NCI-H345 (cell line): ENCODE data around the gene JAKMIP2.

Experiments
- DNase-seq: peaks from one replicate; lab custom pipeline; 2025; lab: John Stamatoyannopoulos, UW

JAKMIP2 gene

DNA sequence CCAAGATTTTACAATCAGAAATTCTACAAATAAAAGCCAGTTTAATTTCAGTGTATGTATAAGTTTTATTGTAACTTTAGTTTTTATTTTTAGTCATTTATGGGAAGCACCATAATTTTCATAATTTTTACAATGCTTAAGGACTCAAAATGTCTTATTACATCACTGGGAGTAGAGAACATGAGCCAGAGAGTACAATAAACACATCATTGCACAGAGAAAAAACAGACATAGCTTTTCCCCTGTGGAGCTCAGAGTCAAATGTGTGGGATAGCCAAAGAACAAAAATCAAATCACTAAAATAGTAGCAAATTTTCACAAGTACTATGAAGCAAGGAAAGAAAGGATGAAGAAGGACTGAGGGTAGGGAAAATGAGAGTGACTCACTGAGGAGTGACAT, 5.5 kb upstream of the JAKMIP2 start:
- DNase-seq = no peak

DNA sequence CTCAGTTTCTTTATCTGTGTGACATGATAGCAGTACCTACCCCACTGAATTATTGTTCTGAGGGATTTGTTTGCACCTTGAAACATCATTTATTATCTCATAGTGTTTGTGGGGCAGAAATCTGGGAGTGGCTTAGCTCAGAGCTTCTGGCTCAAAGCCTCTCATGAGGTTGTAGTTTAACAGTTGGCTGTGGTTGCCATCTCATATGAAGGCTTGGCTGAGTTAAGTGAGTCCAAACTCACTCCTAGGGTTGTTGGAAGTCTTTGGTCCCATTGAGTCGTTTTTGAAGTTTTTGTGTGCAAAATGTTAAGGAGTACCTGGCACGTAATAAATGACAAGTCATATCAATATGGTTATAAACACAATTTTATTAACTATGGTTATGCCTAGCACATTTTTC, 3.6 kb upstream of the JAKMIP2 start:
- no peak for DNase-seq

DNA sequence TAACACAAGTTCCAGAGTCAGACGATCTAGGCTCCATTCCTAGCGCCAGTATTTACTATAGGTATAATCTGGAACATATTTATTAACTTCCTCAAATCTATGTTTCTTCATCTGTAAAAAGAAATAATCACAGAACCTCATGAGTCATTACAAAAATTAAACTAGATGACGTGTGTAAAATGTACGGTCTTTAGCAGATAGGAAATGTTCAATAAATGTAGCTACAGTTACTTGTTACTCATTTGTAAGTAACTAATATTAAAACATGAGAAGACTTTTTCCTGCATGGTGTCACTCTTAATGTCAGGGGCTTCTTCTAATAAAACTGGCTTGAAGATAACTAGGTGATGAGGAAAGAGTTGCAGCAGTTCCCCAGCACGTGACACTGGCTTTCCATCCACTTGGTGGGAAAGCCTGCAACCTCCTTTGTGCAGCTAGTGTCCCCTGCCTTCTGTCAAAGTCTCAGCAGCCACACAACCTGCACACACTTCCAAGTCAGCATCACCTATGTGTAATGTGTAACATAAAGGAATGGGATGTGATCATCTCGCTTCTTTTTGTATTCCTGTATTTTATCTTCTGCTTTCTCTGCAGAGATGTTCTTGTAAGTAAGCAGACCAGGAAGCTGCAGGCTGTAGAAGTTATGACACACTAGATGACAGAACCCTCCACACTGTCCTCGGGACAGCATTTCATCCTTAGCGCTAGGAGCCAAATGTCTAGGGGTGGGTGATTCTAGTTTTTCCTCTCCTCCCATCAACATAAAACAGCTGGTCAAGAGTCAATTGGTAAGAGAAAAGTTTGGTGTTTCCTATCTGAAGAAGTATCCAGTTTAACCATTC, 1.8 kb upstream of the JAKMIP2 start:
- no peak for DNase-seq

DNA sequence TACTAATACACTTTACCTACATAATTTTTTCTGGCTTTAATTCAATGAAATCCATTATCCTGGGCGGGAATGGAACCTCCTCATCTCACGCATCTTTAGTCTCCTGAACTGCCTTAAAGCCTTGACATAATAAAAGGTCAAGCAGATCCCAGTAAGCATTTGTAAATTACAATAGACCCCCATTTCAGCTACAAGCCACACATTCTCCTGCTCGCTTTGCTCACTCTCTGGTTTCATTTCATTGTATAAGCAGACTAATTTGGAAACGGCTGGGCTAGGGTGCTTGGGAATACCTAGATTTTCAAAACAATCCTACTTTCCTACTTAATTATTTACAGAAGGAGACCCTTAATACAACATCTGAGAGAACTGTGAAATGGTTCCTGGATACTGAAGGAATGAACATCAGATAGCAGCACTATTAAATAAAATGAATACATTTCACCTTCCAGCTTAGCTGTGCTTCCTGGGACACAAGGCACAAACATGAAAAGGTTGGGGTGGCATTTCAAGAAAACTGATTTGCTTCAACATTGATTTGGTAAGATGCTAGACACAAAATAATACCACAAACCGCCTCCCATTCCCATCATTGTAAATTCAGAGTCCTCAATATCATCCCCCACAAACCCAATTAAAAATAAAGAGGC, 1.5 kb downstream of the JAKMIP2 start:
- DNase-seq = no peak

DNA sequence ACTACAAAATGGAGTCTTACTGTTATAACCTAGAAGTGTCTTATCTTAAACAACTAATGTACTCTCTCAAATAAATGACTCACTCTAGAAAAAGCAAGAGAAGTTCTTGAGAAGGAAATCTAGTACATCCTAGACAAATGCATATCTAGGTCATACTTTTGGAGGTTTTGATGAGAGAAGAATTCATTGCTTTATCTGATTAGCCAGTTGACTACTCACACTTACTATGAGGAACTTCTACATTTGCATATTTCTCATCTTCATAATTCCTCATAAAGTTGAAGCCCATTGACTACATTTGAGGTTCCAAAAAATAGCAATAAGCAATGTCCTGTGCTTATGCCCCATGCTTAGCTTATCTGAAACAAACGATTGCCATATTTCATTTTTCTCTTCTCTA, 2.8 kb downstream of the JAKMIP2 start:
- DNase-seq = no peak

DNA sequence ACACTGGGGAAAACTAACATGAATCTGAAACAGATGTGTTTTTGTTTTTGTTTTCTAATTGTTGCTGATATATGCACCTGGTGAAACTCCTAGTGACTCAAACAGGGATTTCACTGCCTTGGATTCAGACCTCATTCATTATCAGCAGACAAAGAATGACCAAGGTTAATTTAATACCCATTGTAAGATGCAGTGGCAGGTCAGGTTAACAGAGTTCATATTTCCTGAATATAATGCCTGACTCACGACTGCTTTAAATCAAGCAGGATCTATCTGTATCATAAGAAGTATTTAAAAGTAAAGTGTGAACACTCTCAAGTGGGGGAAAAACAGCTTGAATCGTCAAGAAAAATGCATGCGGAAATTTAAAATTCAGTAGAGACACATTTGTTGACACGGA, 5.5 kb downstream of the JAKMIP2 start:
- no peak for DNase-seq

DNA sequence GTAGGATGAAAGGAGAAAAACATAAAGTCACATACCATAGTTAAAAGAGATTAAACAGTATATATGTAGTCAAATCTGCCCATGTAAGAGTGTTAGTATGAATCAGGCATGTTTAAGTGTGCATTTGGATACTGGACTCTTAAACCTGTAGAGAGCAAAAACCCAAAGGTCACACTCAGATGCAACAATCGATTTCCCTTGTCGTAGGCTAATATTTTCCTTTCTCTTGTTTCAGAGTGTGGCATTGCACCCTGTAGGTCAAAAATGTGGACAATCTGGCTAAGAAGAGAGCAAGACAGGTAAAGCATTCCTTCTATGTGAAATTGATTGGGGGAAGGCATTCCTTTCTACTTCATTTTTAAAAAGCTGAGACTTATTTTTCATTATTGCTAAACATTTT, 8.9 kb downstream of the JAKMIP2 start:
- no peak for DNase-seq

DNA sequence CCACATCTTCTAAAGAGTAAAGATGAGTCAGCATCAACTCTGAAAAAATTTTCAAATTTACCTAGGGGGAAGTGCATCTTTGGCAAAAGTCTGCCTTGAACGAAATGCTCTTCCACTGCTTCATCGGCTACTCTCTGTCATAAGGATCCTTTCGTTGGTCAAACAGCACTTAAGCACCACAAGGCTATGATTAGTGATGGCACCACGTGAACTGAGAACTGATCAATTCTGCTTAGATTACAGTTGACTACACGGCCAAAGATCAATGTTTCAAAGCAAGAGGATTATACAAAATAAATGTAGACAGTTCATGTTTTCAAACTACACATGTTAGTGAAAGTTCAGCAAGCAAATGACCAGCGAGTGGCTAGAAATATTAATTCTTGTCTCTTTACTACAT, 9.4 kb downstream of the JAKMIP2 start:
- no peak for DNase-seq

DNA sequence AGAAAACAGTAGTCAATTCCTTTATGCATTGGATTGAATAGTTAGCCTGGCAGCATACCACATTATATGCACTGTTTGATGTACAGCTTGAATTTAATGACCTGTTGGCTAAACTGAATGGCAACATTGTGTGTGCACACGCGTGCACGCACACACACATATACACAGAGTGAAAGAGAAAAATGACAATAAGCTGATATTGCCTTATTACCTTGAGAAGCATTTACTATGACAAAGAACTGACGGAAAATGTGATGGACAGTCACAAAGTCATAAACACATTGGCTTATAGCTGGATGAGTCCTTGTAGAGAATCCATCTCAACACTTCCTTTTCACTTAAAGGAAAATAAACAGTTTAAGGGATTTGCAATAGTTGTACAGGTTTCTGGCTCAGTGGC, 15.5 kb downstream of the JAKMIP2 start:
- DNase-seq = no peak

DNA sequence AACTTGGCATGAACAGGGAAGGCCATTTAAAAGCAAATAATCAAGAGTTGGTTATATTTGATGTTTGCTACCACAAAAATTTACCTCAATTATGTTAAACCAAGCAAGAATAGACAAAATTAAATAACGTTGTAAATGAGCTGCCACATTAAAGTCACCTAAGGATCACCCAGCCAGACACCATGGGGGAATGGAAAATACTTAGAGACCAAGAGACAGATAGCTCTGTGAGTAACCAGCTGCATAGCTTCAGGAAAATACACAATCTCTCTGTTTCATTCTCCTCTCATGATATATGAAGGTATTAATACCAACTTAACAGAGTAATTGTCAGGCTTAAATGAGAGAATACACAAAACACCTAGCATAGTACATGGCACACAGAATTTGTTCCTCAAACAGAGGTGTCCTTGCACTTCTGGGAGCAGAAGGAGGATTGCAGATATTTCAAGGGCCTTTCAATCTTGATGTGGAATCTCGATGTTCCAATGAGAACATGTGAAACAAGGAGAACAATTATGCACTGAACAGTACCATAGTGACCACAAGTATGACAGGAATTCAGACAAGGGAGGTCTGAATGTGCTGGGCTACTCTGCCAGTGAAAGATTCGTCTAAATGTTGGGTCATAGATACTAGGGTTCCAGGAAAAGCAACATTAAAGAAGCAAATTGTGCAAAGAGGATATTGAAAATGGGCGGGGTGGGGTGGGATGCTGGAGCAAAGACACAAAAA, 18.6 kb downstream of the JAKMIP2 start:
- DNase-seq = no peak

DNA sequence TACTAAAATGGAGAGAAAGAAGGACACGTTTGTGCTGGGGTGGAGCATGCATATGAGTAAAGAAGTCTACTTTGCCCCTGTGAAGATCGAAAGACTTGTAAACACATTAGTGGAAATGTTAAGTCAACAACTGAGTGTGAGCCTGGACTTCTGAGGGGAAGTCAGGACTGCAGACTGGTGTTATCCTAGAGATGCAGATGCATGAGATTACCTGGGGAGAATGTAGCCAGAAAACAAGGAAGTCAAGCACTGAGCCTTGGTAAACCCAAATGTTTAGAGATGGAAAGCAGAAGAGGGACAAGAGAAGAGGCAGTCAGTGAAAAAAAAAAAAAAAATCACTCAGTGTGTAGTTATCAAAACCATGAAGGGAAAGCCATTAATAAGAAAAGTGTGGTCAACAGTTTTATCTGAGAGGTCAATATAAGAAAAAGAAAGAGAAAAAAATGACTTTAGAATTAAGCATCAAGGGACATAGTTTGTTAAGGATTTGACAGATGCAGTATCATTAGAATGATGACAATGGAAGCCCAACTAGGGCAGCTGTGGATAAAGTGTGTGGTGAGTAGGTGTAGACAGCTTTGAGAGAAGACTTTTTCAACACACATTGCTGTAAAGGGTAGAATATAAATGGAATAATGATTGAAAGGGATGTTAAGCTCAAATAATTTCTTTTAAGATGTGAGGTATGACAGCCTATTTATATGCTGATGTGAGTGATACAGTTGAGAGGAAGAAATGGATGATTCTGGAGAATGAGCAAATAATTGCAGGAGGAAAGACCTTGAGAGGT, 22.2 kb downstream of the JAKMIP2 start:
- DNase-seq = peak; percentile 19

DNA sequence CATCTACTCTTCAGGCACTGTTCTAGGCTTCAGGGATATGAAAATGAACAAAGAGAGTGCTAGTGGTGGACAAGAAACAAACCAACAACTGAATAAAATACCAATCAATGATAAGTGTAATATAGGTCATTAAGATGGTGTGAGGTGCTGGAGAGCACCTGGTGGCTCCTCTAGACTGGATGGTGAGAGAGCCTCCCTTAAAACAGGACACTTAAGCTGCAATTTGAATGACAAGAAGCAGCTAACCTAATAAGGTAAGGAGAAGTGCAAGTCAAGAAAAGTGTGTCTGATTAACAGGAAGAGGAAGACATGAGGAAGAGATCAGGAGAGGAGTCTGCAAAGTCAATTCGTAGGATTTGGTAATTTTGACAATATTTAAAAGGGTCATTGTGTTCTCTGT, 23.1 kb downstream of the JAKMIP2 start:
- no peak for DNase-seq

DNA sequence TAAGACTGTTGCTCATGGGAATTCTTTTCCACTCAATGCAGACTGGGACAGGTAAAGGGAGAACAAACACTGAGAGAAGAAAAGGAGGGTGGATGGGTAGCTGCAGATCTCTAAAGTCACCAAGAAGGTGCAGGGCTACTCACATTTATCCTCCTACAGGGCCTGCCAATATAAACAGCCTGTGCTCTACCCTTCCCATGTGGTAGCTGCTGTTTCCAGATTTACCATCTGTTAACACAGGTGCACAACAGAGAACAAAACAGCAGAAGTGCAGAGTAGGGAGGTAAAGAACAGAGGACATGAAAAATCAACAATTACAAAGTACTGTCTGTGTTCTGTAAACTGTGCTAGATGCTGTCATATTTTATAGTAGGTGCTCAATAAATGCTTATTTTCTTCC, 26.0 kb downstream of the JAKMIP2 start:
- DNase-seq = peak; percentile 52

DNA sequence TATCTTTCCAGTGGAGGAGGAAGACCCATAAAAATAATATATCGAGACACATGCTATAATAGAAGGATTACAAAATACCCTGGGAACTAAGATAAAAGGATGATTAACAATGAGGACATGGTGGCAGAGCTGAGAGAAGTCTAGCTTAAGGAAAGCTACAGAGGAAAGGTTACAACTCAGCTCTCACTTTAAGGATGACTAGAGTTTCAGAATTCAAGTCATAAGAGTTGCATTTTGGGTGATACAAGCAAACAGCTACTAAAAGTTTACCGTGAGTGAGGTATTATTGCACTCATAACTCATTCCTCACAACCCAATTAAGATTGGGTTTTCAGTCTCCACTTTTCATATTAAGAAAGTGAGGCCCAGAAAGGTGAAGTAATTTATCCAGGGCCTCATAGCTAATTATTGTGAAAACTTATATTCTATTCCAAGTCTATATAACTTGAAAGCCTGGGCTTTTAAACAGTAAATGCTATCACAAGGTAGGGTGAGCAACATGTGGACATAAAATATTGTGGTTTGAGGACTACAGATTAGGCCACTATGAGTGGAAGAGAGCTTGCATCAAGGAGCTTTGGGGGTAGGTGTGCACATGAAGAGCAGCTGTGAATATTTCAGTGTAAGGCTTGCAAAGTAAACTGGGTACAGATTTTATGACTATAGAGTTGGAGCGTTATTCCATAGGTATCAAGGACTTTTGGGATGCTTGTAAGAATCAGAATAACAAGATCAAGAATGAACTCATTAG, 28.0 kb downstream of the JAKMIP2 start:
- no peak for DNase-seq

DNA sequence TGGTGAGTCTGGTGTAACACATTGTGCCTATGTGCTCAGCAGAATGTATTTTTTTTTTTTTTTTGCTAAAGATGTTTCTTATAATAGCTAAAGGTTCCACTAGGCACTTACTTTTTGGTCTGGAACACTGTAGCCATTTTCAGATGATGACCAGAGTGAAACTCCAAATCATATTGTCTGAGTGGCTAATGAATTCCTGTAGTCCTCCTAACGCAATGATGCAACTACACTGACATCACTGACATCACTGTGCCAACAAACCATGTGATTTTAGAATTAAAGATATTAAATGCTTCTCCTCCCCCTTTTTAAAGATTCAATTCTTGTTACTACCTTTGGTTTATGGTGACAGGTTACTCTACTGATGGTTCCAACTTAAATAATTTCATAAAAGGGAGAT, 28.8 kb downstream of the JAKMIP2 start:
- no peak for DNase-seq

DNA sequence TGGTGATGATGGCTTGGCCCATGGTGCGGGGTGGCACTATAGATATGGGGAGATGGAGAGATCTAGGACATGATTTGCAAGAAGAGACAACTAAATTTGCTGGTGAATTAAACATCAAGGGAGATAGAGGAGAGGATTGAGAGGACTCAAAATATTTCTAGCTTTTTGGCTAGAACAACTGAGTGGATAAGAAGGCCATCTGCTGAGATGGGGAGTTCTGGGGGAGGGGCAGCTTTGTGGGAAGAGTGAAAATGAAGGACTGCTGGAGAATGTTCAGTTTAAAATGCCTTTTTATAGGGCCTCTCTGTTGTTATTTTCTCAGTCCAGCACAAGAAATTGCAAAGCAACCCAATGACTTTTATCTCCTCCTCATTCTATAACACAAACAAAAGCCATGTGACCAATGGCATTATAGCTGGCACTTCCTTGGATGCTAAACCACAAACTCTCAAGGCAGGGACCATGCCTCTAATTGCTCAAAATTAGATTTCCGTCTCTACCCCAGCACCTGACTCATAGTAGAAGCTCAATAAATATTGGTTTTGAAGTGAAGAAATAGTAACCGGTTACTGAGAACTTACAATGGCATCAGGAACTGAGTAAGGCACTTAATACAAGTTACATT, 29.8 kb downstream of the JAKMIP2 start:
- DNase-seq = no peak

DNA sequence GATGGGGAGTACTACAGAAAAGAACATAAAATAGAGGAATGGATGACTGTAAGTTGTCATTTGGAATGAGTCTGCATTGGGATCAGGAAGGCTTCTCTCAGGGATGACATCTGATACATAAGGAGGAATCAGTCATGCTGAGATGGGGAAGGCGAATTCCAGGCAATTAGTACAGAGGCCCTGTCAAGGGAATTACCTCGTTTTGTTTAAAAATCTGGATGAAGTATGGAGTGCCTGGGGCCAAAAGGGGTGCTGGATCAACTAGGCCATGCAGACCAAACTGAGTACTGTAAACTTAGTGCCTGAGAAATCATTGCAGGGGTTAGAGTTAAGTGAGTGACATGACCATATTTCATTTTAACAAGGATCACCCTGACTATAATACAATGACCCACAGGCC, 30.5 kb downstream of the JAKMIP2 start:
- peak; percentile 44 for DNase-seq

DNA sequence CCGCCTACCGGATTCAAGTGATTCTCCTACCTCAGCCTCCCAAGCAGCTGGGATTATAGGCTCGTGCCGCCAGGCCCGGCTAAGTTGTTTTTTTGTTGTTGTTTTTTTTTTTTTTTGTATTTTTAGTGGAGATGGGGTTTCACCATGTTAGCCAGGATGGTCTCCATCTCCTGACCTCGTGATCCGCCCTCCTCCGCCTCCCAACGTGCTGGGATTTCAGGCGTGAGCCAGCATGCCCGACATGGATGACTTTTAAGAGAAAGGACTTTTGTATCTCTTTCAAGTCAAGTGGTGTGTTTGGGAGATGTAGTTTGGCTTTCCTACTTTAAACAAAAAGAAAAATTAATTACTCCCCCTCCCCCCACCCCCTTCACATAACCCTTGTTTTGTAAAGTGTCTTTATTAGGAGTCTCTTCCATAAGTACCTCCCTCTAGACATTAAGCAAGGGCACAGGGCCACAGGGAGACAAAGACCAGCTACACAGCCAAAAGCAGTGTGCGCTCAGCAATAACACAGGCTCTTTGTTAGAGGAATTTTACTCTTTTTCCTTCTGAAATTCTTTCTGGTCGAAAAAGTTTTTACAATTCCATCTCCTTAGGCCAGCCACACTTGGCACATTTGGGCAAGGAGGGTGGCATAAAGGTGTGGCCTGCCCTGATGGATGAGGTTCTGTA, 31.2 kb downstream of the JAKMIP2 start:
- DNase-seq = peak; percentile 94

DNA sequence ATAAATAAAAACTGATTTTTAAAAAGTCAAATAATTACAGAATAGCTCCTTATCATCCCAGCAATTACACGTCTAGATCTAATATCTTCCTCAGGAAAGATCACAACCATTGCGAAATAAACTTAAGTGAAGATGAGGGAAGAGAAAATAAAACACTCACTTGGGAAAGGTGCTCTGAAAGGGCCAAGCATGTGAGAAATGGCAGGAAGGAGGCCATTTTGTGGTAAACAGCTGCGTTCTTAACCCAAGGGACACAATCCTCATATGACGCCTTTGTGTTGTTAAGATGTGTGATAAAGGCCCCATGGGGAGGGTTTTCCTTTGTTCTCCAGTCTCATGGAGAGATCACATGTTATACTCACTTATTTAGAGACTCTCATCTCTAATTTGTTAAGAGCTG, 32.5 kb downstream of the JAKMIP2 start:
- DNase-seq = peak; percentile 76

DNA sequence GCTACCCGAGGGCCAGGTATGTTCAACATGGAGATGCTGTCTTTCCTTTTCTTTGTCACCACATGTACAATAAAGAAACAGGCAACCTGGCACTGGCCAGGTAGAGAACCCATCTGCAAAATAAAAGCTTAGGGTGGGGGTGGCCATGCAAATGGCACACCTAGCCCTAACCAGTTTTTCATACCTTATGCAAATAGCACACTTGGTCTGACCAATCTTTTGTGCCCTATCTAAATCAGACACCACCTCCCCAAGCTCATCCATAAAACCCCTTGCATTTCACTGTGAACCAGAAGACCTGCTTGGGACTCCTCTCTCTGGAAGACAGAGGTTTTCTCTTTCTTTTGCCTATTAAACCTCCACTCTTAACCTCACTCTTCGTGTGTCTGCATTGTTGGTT, 33.9 kb downstream of the JAKMIP2 start:
- DNase-seq = peak; percentile 91
